NCI-H1436 (cell line): ENCODE results near the gene DSG3.

Experiments used
- DNase-seq: peaks from one replicate; lab custom pipeline; 2025; lab: John Stamatoyannopoulos, UW

The DSG3 gene

GRCh38 chr18:31430072-31430471 lies 17.5 kb upstream of the DSG3 start:
- no peak for DNase-seq

GRCh38 chr18:31430554-31430953 lies 17.0 kb upstream of the DSG3 start:
- DNase-seq: no peak

GRCh38 chr18:31432316-31432715 lies 15.2 kb upstream of the DSG3 start:
- DNase-seq: no peak

GRCh38 chr18:31436825-31437224 lies 10.7 kb upstream of the DSG3 start:
- no peak for DNase-seq

- no peak for DNase-seq
These were observed 9.1 kb upstream of the DSG3 start for GRCh38 chr18:31438402-31438801.

DNA sequence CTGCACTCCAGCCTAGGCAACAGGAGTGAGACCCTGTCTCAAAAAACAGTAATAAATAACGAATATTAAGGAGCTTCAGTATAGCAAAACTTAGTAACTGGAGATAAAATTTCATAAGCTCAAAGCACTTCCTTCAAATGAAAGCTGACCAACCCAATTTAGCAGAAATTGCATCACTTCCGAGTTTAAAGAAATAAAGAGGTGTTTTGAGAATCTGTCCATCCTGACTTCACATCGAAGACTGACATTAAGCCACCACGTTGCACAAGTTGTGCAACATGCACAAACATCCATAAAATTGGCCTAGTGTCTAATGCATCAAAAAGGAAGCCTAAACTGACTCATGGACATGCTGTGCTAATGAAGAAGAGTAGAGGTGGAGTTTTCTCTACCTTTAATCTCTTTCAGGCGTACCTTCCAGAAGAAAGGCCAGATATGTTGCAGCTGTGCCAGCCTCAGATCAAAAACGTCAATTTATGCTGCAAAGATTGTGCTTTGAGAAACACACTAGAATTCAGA lies 7.7 kb upstream of the DSG3 start:
- no peak for DNase-seq

DNA sequence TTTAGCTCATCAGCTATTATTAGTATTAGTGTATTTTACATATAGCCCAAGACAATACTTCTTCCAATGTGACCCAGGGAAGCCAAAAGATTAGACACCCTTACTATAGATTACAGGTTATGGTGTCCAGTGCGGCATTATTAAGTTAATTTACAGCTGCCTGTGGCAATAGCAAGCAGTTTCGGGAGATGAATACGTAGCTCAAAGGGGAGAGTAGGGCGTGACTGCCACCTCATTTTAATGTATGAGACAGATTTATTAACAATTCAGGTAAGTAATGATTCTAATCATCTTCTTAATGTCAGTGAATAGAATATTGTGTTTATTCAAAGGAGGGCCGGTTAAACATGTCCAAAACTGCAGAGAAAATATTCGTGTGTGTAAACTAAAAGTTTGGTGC lies 6.8 kb upstream of the DSG3 start:
- no peak for DNase-seq

- DNase-seq: no peak
These were observed 6.0 kb upstream of the DSG3 start for GRCh38 chr18:31441493-31441892.

GRCh38 chr18:31444142-31444541 lies 3.4 kb upstream of the DSG3 start:
- DNase-seq: no peak

GRCh38 chr18:31445908-31446307 lies 1.6 kb upstream of the DSG3 start:
- no peak for DNase-seq

GRCh38 chr18:31446854-31447253 lies 687 bp upstream of the DSG3 start:
- DNase-seq: no peak

DNA sequence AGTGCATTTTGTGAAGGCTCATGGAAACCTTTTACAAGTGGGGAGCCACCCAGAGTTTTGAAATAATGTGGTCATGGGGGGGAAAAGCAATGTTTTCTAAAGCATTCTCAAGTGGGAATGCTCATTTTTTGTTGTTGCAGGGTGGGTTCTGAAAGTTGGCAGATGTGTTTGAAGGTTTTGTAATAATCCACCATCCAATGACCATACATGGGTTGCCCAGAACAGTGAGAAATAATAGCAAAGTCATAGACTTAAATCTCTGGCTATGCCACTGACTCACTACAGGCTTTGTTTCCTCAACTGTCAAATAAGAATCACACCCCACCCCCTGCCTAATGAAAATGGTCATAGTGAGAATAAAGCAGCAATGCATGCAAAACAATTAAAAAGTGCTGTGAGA lies 2.9 kb downstream of the DSG3 start:
- DNase-seq: no peak

- DNase-seq: no peak
These were observed 4.1 kb downstream of the DSG3 start for GRCh38 chr18:31451625-31452024.

DNA sequence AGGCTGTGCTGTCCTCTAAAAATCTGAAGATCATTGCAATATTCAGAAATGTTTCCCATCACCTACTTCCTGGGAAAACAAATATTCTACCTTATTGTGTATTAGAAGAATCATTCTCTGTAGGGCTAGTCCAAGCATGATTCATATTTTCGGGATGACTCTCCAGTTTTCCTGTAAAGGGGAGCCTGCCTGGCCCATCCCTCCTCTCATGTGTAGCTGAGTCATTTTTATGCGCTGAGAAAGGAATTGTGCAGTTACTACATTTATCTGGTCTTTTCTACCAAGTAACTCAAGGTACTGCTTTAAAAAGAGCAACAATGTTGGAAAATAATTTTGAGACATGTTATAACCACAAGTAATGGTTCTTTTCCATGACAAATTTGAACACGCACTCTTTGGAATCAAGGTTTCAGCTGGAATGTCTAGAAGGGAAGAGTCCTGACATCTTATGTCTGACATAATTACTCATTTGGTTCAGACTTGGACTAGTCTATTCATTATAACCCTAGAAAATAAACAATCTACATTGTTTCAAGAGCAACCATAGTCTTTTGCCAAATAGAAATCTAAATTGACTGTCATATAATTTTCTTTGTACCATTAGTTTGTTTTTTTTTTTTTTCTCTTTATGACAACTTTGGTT lies 6.6 kb downstream of the DSG3 start:
- DNase-seq: no peak

DNA sequence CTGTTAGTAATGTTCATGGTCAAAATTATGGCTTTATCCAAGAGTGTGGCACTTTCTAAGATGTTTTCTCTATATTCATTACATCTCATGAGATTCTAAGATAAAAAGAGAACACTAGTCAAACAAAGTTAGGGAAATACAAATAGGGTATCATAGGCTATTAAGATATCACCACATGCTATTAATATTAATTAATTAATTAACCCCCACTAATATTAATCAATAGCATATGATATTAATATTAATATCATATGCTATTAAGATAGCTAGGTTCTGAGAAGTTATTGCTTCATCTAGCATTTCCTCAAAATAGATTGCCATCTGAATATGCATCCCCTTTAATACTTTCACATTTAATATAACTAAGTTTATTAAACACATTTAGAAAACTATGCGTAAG lies 22.1 kb downstream of the DSG3 start:
- DNase-seq: no peak

DNA sequence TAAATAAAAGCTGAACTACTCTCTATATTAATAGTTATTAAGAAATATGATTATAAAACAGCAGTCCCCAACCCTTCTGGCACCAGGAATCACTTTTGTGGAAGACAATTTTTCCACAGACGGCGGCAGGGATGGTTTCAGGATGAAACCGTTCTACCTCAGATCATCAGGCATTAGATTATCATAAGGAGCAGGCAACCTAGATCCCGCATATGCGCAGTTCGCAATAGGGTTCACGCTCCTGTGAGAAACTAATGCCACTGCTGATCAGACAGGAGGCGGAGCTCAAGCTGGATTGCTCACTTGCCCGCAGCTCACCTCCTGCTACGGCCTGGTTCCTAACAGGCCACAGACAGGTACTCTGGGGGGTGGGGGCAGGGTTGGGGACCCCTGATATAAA lies 31.1 kb downstream of the DSG3 start:
- no peak for DNase-seq

- DNase-seq: no peak
These were observed 34.5 kb downstream of the DSG3 start for GRCh38 chr18:31482051-31482450.

DNA sequence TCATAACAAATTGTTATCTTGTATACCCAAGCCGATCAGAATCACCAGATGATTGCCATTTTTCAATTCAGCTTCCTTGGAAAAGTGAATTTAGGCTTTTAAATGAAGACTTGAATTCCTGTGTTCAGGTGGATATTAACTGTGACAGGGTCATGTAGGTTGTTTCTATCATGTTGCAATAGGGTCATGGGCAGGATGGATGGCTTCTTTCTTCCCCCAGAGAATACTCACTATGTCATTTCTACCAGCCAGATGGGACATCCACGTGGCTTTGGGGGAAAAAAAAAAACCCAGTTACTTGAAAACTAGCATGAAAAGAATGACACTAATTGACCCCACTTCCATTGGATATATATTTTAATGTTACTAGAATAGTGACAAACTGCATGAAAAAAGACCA lies 35.9 kb downstream of the DSG3 start:
- no peak for DNase-seq

DNA sequence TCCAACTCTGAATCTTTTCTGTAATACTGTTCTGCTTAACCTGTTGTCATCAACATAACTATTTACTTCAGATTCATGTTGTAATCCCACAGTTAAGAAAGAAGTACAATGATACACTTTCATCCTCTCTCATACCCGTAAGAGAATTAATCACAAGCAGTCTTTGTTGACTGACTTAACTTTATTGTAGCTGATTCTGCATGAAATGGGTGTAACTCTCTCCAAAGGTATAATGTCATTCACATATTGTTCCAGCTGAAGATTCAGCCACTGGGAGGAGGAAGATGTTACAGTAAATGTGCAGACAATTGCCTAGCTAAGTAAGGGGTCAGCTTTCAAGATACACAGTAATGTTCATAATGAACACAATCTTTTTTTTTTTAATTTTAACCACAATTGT lies 36.9 kb downstream of the DSG3 start:
- no peak for DNase-seq

- no peak for DNase-seq
These were observed 38.6 kb downstream of the DSG3 start for GRCh38 chr18:31486165-31486564.

DNA sequence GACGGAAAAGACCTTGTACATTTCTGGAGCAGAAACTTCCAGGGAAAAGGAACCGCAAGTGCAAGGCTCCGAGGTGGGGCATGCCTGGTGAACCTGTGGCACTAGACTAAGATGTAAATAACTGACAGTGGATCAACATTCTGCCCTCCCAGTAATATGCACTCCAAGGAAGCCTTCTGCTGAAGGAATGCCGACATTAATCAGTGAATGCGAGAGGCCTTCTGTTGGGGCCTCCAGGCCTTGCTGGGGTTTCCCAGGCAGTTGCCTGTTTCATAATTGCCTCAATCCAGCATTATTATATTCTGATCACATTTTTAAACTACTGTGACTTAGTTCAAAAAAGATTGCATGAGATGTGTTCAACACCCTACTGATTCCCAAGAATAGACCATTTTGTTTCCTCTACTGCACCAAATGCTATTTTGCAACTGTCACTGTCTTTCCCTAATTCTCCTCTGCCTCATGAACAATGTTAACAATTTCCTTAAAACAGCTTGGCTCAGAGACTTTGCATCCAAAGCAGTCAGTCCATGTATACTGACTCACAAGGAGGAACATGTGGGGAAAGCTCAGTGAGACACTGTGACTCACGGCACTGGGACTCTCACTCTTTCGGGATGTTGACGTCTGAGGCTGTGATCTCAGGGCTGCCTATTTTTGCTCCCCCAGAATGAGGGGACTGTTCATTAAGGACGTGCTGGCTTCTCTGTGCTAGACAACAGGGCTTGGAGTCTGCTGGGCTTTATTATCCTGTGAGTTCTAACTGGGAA lies 39.9 kb downstream of the DSG3 start:
- DNase-seq: no peak

GRCh38 chr18:31489311-31489710 lies 41.8 kb downstream of the DSG3 start:
- no peak for DNase-seq

DNA sequence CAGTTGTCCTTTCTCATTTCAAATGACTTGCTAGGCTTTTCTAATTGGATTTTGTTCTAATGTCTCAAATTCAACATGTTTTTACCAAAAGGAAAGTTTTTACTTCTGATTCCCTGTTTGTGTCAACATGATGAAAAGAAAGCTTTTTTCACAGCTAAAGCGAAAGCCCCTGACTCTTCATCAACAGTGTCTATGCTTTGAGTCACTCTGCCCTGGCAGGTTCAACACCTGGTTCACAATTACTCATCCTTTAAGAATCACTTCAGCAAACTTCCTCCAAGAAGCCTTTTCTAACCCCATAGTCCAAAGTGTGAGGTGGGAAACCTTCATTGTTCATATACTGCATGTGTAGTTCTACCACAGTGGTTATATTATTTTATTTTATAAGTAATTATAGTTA lies 42.8 kb downstream of the DSG3 start:
- DNase-seq: no peak

GRCh38 chr18:31490833-31491232 lies 43.3 kb downstream of the DSG3 start:
- no peak for DNase-seq
